Activated T-helper 2 cell treated with anti-CD3 and anti-CD28 coated beads, Interferon-gamma antibody, Interleukin-2, Interleukin-4, amounts not matched to agents 10 μg/mL and 5 μg/mL and 100 μg/mL, durations not matched to agents 14 hours and 24 hours and 36 hours (primary cell): Measurements from ENCODE around the gene COQ7. TPM values are rescaled to one million over a fixed set of nuclear protein-coding genes. Genes with fewer than 3 reads are reported as not detected.

Source experiments
- DNase-seq: peaks from one replicate; pipeline ENCODE4 v3.0.0; 2021; ENCODE audit warnings: low spot score
- H3K27ac Mint-ChIP-seq: one replicate; pipeline ENCODE4 v1.8.0; 2021; ENCODE audit warnings: mixed read lengths
- H3K27me3 Mint-ChIP-seq: one replicate; pipeline ENCODE4 v1.8.0; 2021; ENCODE audit warnings: low read depth, mixed read lengths
- H3K36me3 Mint-ChIP-seq: one replicate; pipeline ENCODE4 v1.8.0; 2021; ENCODE audit warnings: low read depth, mixed read lengths
- H3K4me1 Mint-ChIP-seq: one replicate; pipeline ENCODE4 v1.8.0; 2021; ENCODE audit warnings: low read depth, mixed read lengths
- H3K4me3 Mint-ChIP-seq: one replicate; pipeline ENCODE4 v1.8.0; 2021; ENCODE audit warnings: low read depth, mild to moderate bottlenecking, moderate library complexity, mixed read lengths
- H3K9me3 Mint-ChIP-seq: one replicate; pipeline ENCODE4 v1.8.0; 2021; ENCODE audit warnings: mixed read lengths
- intact Hi-C: fragments of 100-400 bp; cut with micrococcal nuclease; formaldehyde crosslinking; loops from one replicate; pipeline ENCODE4 v1.15.1; 2023
- total RNA-seq: library from RNA; stranded (reverse); gene quantifications from 2 replicates; pipeline ENCODE4 v1.2.3, GENCODE V29; 2022

COQ7 gene
- 19.5 and 19.7 TPM in 2 replicates for total RNA-seq

GRCh38 chr16:19067349-19068236 is at the start of gene COQ7:
Gene COQ7 (plus strand): TSS chr16:19067614. CDS start chr16:19067665, 51 bp downstream.
- peak within 1 kb of the TSS; percentile 88 for H3K27ac Mint-ChIP-seq
- H3K9me3 Mint-ChIP-seq = no peaks in the 10 kb centered on the region
- peaks cover 9% of the 10 kb centered on the region for H3K36me3 Mint-ChIP-seq
- H3K4me3 Mint-ChIP-seq = peak within 1 kb of the TSS; percentile 88
- H3K27me3 Mint-ChIP-seq = no peaks in the 10 kb centered on the region
- peaks cover 5% of the 10 kb centered on the region for H3K4me1 Mint-ChIP-seq
- DNase-seq = peak; percentile 98
- intact Hi-C loops = loop anchor here (1.0 to 5.0 kb wide), 5 partner anchors 50 to 488 kb away; partner anchors contain the start of genes ARL6IP1, GDE1, SMG1 and VPS35L

GRCh38 chr16:19020689-19021088 is 46.7 kb upstream of the COQ7 start:
- Mint-ChIP-seq H3K4me1 (no peaks in the 10 kb centered on the region), H3K27me3 (no peaks in the 10 kb centered on the region), H3K27ac (no peak overlapping the region), H3K36me3 (no peaks in the 10 kb centered on the region), H3K4me3 (no peak overlapping the region), H3K9me3 (no peaks in the 10 kb centered on the region)
- no peak for DNase-seq
- intact Hi-C loops = no loop called here

- intact Hi-C loops = no loop called here
- no peaks in the 10 kb centered on the region for H3K36me3 Mint-ChIP-seq
- no peak overlapping the region for H3K4me3 Mint-ChIP-seq
- H3K27me3 Mint-ChIP-seq = no peaks in the 10 kb centered on the region
- no peak for DNase-seq
- H3K4me1 Mint-ChIP-seq = no peaks in the 10 kb centered on the region
- H3K27ac Mint-ChIP-seq = no peak overlapping the region
- H3K9me3 Mint-ChIP-seq = no peaks in the 10 kb centered on the region
Observed at GRCh38 chr16:19021747-19022146, 45.7 kb upstream of the COQ7 start.

GRCh38 chr16:19027416-19027815 is 40.0 kb upstream of the COQ7 start:
- Mint-ChIP-seq H3K36me3 (no peaks in the 10 kb centered on the region), H3K9me3 (no peaks in the 10 kb centered on the region), H3K4me1 (no peaks in the 10 kb centered on the region), H3K27ac (no peak overlapping the region), H3K27me3 (no peaks in the 10 kb centered on the region), H3K4me3 (no peak overlapping the region)
- intact Hi-C loops = no loop called here
- no peak for DNase-seq

GRCh38 chr16:19029980-19030379 is 37.4 kb upstream of the COQ7 start:
- H3K27me3 Mint-ChIP-seq = no peaks in the 10 kb centered on the region
- no peak for DNase-seq
- intact Hi-C loops = no loop called here
- H3K36me3 Mint-ChIP-seq = no peaks in the 10 kb centered on the region
- H3K27ac Mint-ChIP-seq = no peak overlapping the region
- H3K4me1 Mint-ChIP-seq = no peaks in the 10 kb centered on the region
- no peaks in the 10 kb centered on the region for H3K9me3 Mint-ChIP-seq
- H3K4me3 Mint-ChIP-seq = no peak overlapping the region

- Mint-ChIP-seq H3K4me1 (no peaks in the 10 kb centered on the region), H3K36me3 (no peaks in the 10 kb centered on the region), H3K9me3 (no peaks in the 10 kb centered on the region), H3K27me3 (no peaks in the 10 kb centered on the region), H3K4me3 (no peak overlapping the region), H3K27ac (no peak overlapping the region)
- no peak for DNase-seq
- intact Hi-C loops = no loop called here
Observed at GRCh38 chr16:19031738-19032137, 35.7 kb upstream of the COQ7 start.

- no peak for DNase-seq
- no peaks in the 10 kb centered on the region for H3K27me3 Mint-ChIP-seq
- H3K4me3 Mint-ChIP-seq = no peak overlapping the region
- intact Hi-C loops = no loop called here
- no peaks in the 10 kb centered on the region for H3K36me3 Mint-ChIP-seq
- no peaks in the 10 kb centered on the region for H3K4me1 Mint-ChIP-seq
- no peaks in the 10 kb centered on the region for H3K9me3 Mint-ChIP-seq
- H3K27ac Mint-ChIP-seq = no peak overlapping the region
Observed at GRCh38 chr16:19033761-19034160, 33.7 kb upstream of the COQ7 start.

GRCh38 chr16:19040400-19040799 is 27.0 kb upstream of the COQ7 start:
- intact Hi-C loops = no loop called here
- no peaks in the 10 kb centered on the region for H3K4me1 Mint-ChIP-seq
- no peak overlapping the region for H3K4me3 Mint-ChIP-seq
- no peaks in the 10 kb centered on the region for H3K9me3 Mint-ChIP-seq
- no peaks in the 10 kb centered on the region for H3K36me3 Mint-ChIP-seq
- no peaks in the 10 kb centered on the region for H3K27me3 Mint-ChIP-seq
- DNase-seq = no peak
- H3K27ac Mint-ChIP-seq = no peak overlapping the region

- H3K27ac Mint-ChIP-seq = no peak overlapping the region
- DNase-seq = no peak
Observed at GRCh38 chr16:19044769-19045168, 22.6 kb upstream of the COQ7 start.

GRCh38 chr16:19046062-19046461 is 21.4 kb upstream of the COQ7 start:
- no peaks in the 10 kb centered on the region for H3K36me3 Mint-ChIP-seq
- no peak for DNase-seq
- H3K9me3 Mint-ChIP-seq = no peaks in the 10 kb centered on the region
- no peaks in the 10 kb centered on the region for H3K4me1 Mint-ChIP-seq
- no peak overlapping the region for H3K27ac Mint-ChIP-seq
- no peaks in the 10 kb centered on the region for H3K27me3 Mint-ChIP-seq
- intact Hi-C loops = no loop called here
- H3K4me3 Mint-ChIP-seq = no peak overlapping the region

More at GRCh38 chr16:19044769-19045168, 22.6 kb upstream of the COQ7 start:
- H3K4me3 Mint-ChIP-seq = no peak overlapping the region
- no peaks in the 10 kb centered on the region for H3K4me1 Mint-ChIP-seq
- intact Hi-C loops = no loop called here
- no peaks in the 10 kb centered on the region for H3K36me3 Mint-ChIP-seq
- H3K9me3 Mint-ChIP-seq = no peaks in the 10 kb centered on the region
- H3K27me3 Mint-ChIP-seq = no peaks in the 10 kb centered on the region

- peaks cover 5% of the 10 kb centered on the region for H3K4me1 Mint-ChIP-seq
- H3K36me3 Mint-ChIP-seq = no peaks in the 10 kb centered on the region
- H3K27me3 Mint-ChIP-seq = no peaks in the 10 kb centered on the region
- intact Hi-C loops = no loop called here
- H3K4me3 Mint-ChIP-seq = no peak overlapping the region
- no peaks in the 10 kb centered on the region for H3K9me3 Mint-ChIP-seq
- no peak overlapping the region for H3K27ac Mint-ChIP-seq
- DNase-seq = no peak
Observed at GRCh38 chr16:19062706-19063105, 4.7 kb upstream of the COQ7 start.

GRCh38 chr16:19066988-19067348 is 446 bp upstream of the COQ7 start:
- Mint-ChIP-seq H3K27ac (peak overlapping the region; percentile 88), H3K36me3 (peaks cover 3% of the 10 kb centered on the region), H3K9me3 (no peaks in the 10 kb centered on the region), H3K27me3 (no peaks in the 10 kb centered on the region), H3K4me1 (peaks cover 5% of the 10 kb centered on the region), H3K4me3 (peak overlapping the region; percentile 88)
- intact Hi-C loops = loop anchor here (1.0 to 5.0 kb wide), 5 partner anchors 50 to 488 kb away; partner anchors contain the start of genes ARL6IP1, GDE1, SMG1 and VPS35L
- no peak for DNase-seq

- H3K9me3 Mint-ChIP-seq = no peaks in the 10 kb centered on the region
- H3K36me3 Mint-ChIP-seq = peaks cover 10% of the 10 kb centered on the region
Observed at GRCh38 chr16:19068237-19068815, 912 bp downstream of the COQ7 start.

More at GRCh38 chr16:19068237-19068815, 912 bp downstream of the COQ7 start:
- Mint-ChIP-seq H3K4me1 (peaks cover 5% of the 10 kb centered on the region), H3K27ac (peak overlapping the region; percentile 88), H3K27me3 (no peaks in the 10 kb centered on the region), H3K4me3 (peak overlapping the region; percentile 88)
- intact Hi-C loops = loop anchor here (5.0 kb wide), 2 partner anchors 49 to 266 kb away; partner anchors contain the start of gene ARL6IP1
- no peak for DNase-seq
